HepG2 (cell line): ENCODE data around the gene SLIT3. TPM values are rescaled to one million over a fixed set of nuclear protein-coding genes. Genes with fewer than 3 reads are reported as not detected.

Source experiments
- ATAC-seq: fragments of 200-7000 bp; cut with Tn5 transposase; 3 replicates; pipeline ENCODE4 v1.9.1; 2020; ENCODE audit warnings: mild to moderate bottlenecking, moderate library complexity
- BruUV-seq: library from RNA; stranded (reverse); fragments of 400-500 nt; replicated peaks from 2 replicates; lab custom pipeline; 2021; lab: Mats Ljungman, UMichigan
- CTCF ChIA-PET: fragments of 300-600 bp; formaldehyde crosslinking; extraction: SDS; loops from one replicate; lab custom pipeline; 2021; ENCODE audit warnings: low total read pairs, inconsistent platforms, low intra/inter-chr PET ratio; lab: Yijun Ruan, JAX
- POLR2A ChIA-PET: fragments of 350-600 bp; sonication (Branson Sonifier 250); formaldehyde crosslinking; loops from one replicate; lab custom pipeline; 2020; ENCODE audit warnings: antibody characterized with exemption, inconsistent platforms; lab: Yijun Ruan, JAX
- DNase-seq: peaks from one replicate; pipeline ENCODE4 v3.0.0-alpha.2; 2015; ENCODE audit warnings: low spot score
- FAIRE-seq: peaks from 3 replicates; lab custom pipeline; 2011; peaks lifted over from hg19 to GRCh38; lab: Jason Lieb, UNC
- H2AFZ ChIP-seq: one replicate; pipeline ENCODE4 v1.6.1; 2011; ENCODE audit warnings: low read length, inconsistent platforms
- H3K27ac ChIP-seq: fragments of 300-600 bp; 3 replicates; pipeline ENCODE4 v1.8.0; 2011; ENCODE audit warnings: mixed run types, mild to moderate bottlenecking, mixed read lengths, low read length, inconsistent platforms; ENCODE audit not compliant: insufficient read depth; ENCODE audit errors: extremely low read length
- H3K27me3 ChIP-seq, 2 experiments: fragments of 200-600 bp in 1 of 2; 2 replicates in 1 of 2; 3 replicates in 1 of 2; pipeline versions ENCODE4 v1.6.0 to v1.8.0; 2011; ENCODE audit warnings: low read length in 2 of 2, mild to moderate bottlenecking in 2 of 2, moderate library complexity in 2 of 2, inconsistent platforms in 1 of 2; ENCODE audit not compliant: insufficient read depth in 2 of 2, control insufficient read depth in 1 of 2
- H3K36me3 ChIP-seq, 2 experiments: fragments of 200-600 bp in 1 of 2; replicated peaks in 1 of 2; 2 replicates in 1 of 2; 3 replicates in 1 of 2; pipeline versions ENCODE4 v1.5.1 to v1.8.0; 2011; ENCODE audit warnings: low read length in 2 of 2, inconsistent platforms in 1 of 2; ENCODE audit not compliant: insufficient read depth in 2 of 2, control insufficient read depth in 1 of 2
- H3K4me1 ChIP-seq: 2 replicates; pipeline ENCODE4 v1.5.1; 2012; ENCODE audit warnings: low read length, inconsistent platforms; ENCODE audit not compliant: insufficient read depth
- H3K4me2 ChIP-seq: 2 replicates; pipeline ENCODE4 v1.6.0; 2011; ENCODE audit warnings: low read depth, low read length, inconsistent platforms
- H3K4me3 ChIP-seq, 3 experiments: fragments of 200-600 bp in 1 of 3; sonication (generic), shearing (Covaris generic) in 1 of 3; replicated peaks in 1 of 3; 2 replicates each; pipeline ENCODE4 v1.5.1; 2011 to 2016; ENCODE audit warnings: low read length in 3 of 3, inconsistent platforms in 2 of 3, low read depth in 2 of 3, mild to moderate bottlenecking in 2 of 3, control low read depth in 1 of 3, mixed read lengths in 1 of 3; ENCODE audit not compliant: insufficient read depth in 1 of 3
- H3K79me2 ChIP-seq: one replicate; pipeline ENCODE4 v1.6.1; 2011; ENCODE audit warnings: low read length, inconsistent platforms; ENCODE audit not compliant: insufficient read depth
- H3K9ac ChIP-seq: 2 replicates; pipeline ENCODE4 v1.6.0; 2011; ENCODE audit warnings: mild to moderate bottlenecking, low read depth, low read length, inconsistent platforms; ENCODE audit not compliant: insufficient read depth
- H3K9me3 ChIP-seq: 2 replicates; pipeline ENCODE4 v1.5.1; 2012; ENCODE audit warnings: mild to moderate bottlenecking, low read length
- H4K20me1 ChIP-seq: 2 replicates; pipeline ENCODE4 v1.6.0; 2011; ENCODE audit warnings: inconsistent platforms, mild to moderate bottlenecking, low read length, moderate library complexity; ENCODE audit not compliant: insufficient read depth
- ESRRA ChIP-seq: sonication (generic); formaldehyde crosslinking; IDR thresholded peaks from 2 replicates; pipeline ENCODE4 v1.5.1; 2020; ENCODE audit warnings: mild to moderate bottlenecking, low read depth, missing genetic modification reagents
- HIVEP1 ChIP-seq: sonication (generic); formaldehyde crosslinking; IDR thresholded peaks from 2 replicates; pipeline ENCODE4 v1.4.0; 2020; ENCODE audit warnings: mild to moderate bottlenecking, missing genetic modification reagents
- JARID2 ChIP-seq: sonication (generic); formaldehyde crosslinking; IDR thresholded peaks from 2 replicates; pipeline ENCODE4 v1.8.1; 2023; ENCODE audit warnings: missing genetic modification reagents, inconsistent platforms; ENCODE audit not compliant: insufficient replicate concordance
- MEIS1 ChIP-seq: sonication (generic); formaldehyde crosslinking; IDR thresholded peaks from 2 replicates; pipeline ENCODE4 v1.9.0; 2021; ENCODE audit warnings: mild to moderate bottlenecking, missing genetic modification reagents, moderate library complexity, borderline replicate concordance
- PAF1 ChIP-seq: IDR thresholded peaks from 2 replicates; pipeline ENCODE4 v1.6.1; 2016; ENCODE audit warnings: missing genetic modification reagents, missing compliant biosample characterization
- SALL2 ChIP-seq: sonication (generic); formaldehyde crosslinking; IDR thresholded peaks from 2 replicates; pipeline ENCODE4 v1.8.1; 2023; ENCODE audit warnings: mild to moderate bottlenecking, missing genetic modification reagents, inconsistent platforms
- ZFYVE20 ChIP-seq: sonication (generic); formaldehyde crosslinking; IDR thresholded peaks from 2 replicates; pipeline ENCODE4 v1.8.0; 2023; ENCODE audit warnings: low read depth, mild to moderate bottlenecking, moderate library complexity, missing genetic modification reagents, borderline replicate concordance
- ZNF501 ChIP-seq: sonication (generic); formaldehyde crosslinking; IDR thresholded peaks from 2 replicates; pipeline ENCODE4 v1.5.1; 2020; ENCODE audit warnings: mild to moderate bottlenecking, moderate library complexity, missing genetic modification reagents
- WGBS: methylation state at CpG from one replicate; pipeline ENCODE4 v1.1.6; 2017; ENCODE audit warnings: low lambda C conversion rate; 5-methylcytosine and 5-hydroxymethylcytosine counted together
- in situ Hi-C: cut with HindIII; loops from 2 replicates; pipeline ENCODE4 v1.10.0; 2017; ENCODE audit warnings: low pct_unique_long_range_greater_than_20kb; ENCODE audit not compliant: extremely low pct_ligation_motif_present
- intact Hi-C: fragments of 100-400 bp; cut with micrococcal nuclease; formaldehyde crosslinking; loops from one replicate; pipeline ENCODE4 v1.10.0; 2022; ENCODE audit not compliant: unreplicated experiment
- polyA plus RNA-seq, 8 experiments: library from polyadenylated mRNA; depleted of rRNA in 3 of 8; stranded (reverse) in 7 of 8; unstranded in 1 of 8; fragments of >200 nt; fragmentation: Illumina TruSeq in 4 of 8; extraction: Trizol in 4 of 8; gene quantifications; 2 replicates each; pipeline versions ENCODE4 v1.2.1 to v1.2.3, GENCODE V29; 2011 to 2016; ENCODE audit warnings: low read depth in 4 of 8, missing spikeins in 1 of 8, mixed read lengths in 1 of 8; ENCODE audit not compliant: insufficient read depth in 1 of 8
- total RNA-seq, 5 experiments: library from RNA; depleted of rRNA; stranded (reverse); fragments of >200 nt; fragmentation: Illumina TruSeq; extraction: Trizol; gene quantifications; 2 replicates each; pipeline ENCODE4 v1.2.3, GENCODE V29; 2016; ENCODE audit warnings: low read depth in 1 of 5
- TF ChIP-seq, protein P1 (sequence below): IDR thresholded peaks from 2 replicates; pipeline ENCODE4 v1.6.1; 2016; ENCODE audit warnings: missing compliant biosample characterization, missing genetic modification reagents, borderline replicate concordance
- TF ChIP-seq, protein P2 (sequence below): sonication (generic); formaldehyde crosslinking; IDR thresholded peaks from 2 replicates; pipeline ENCODE4 v1.9.0; 2021; ENCODE audit warnings: mild to moderate bottlenecking, missing genetic modification reagents

The SLIT3 gene
- total and polyA plus RNA-seq, 2 of the 13 experiments (the other 11 are each of a cell fraction or from before 2014, with no cell fraction given) = not detected

DNA sequence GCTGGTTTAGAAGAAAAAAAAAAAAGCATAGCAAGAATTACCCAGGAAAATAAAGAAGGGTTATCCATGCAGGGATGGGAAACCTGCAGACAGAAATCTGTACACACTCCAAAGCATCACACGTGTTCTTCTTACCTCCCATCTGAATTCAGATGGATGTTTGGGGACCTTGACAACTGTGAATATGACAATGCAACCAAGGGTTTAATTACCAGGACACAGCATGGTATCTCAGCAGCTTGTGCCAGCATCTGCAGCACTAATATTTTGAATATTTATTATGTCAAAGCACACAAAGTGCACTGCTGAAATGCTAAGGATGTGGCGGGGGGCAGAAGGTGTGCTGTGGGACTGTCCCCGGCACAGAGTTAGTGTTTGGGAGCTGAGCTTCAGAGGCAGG lies 47.9 kb downstream of the SLIT3 start:
- no peaks in the 10 kb centered on the region for H3K79me2 ChIP-seq
- H2AFZ ChIP-seq = no peak overlapping the region
- intact Hi-C loops (no loop called here), in situ Hi-C loops (no loop called here)
- BruUV-seq = no TSS peak
- POLR2A ChIA-PET = no interaction called here
- FAIRE-seq (no peak), ATAC-seq (no peak), DNase-seq (no peak)
- no peaks in the 10 kb centered on the region for H3K4me1 ChIP-seq
- H3K27ac ChIP-seq = no peak overlapping the region
- no peak overlapping the region for H3K4me3 ChIP-seq
- H3K36me3 ChIP-seq = no peaks in the 10 kb centered on the region
- H3K9me3 ChIP-seq = no peaks in the 10 kb centered on the region
- H3K4me2 ChIP-seq = no peak overlapping the region
- 0% methylated on average over 2 of the region's 3 CpGs for WGBS
- H4K20me1 ChIP-seq = no peaks in the 10 kb centered on the region
- H3K9ac ChIP-seq = no peak overlapping the region
- TF ChIP-seq SALL2 (CRISPR knock-in tag) (no peak), MEIS1 (CRISPR knock-in tag) (no peak), ZNF501 (CRISPR knock-in tag) (no peak), HIVEP1 (no peak), JARID2 (CRISPR knock-in tag) (no peak), ESRRA (CRISPR knock-in tag) (no peak), PAF1 (no peak), ZFYVE20 (CRISPR knock-in tag) (no peak)
- TF ChIP-seq, protein P1, sequence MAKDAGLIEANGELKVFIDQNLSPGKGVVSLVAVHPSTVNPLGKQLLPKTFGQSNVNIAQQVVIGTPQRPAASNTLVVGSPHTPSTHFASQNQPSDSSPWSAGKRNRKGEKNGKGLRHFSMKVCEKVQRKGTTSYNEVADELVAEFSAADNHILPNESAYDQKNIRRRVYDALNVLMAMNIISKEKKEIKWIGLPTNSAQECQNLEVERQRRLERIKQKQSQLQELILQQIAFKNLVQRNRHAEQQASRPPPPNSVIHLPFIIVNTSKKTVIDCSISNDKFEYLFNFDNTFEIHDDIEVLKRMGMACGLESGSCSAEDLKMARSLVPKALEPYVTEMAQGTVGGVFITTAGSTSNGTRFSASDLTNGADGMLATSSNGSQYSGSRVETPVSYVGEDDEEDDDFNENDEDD = no peak
- TF ChIP-seq, protein P2, sequence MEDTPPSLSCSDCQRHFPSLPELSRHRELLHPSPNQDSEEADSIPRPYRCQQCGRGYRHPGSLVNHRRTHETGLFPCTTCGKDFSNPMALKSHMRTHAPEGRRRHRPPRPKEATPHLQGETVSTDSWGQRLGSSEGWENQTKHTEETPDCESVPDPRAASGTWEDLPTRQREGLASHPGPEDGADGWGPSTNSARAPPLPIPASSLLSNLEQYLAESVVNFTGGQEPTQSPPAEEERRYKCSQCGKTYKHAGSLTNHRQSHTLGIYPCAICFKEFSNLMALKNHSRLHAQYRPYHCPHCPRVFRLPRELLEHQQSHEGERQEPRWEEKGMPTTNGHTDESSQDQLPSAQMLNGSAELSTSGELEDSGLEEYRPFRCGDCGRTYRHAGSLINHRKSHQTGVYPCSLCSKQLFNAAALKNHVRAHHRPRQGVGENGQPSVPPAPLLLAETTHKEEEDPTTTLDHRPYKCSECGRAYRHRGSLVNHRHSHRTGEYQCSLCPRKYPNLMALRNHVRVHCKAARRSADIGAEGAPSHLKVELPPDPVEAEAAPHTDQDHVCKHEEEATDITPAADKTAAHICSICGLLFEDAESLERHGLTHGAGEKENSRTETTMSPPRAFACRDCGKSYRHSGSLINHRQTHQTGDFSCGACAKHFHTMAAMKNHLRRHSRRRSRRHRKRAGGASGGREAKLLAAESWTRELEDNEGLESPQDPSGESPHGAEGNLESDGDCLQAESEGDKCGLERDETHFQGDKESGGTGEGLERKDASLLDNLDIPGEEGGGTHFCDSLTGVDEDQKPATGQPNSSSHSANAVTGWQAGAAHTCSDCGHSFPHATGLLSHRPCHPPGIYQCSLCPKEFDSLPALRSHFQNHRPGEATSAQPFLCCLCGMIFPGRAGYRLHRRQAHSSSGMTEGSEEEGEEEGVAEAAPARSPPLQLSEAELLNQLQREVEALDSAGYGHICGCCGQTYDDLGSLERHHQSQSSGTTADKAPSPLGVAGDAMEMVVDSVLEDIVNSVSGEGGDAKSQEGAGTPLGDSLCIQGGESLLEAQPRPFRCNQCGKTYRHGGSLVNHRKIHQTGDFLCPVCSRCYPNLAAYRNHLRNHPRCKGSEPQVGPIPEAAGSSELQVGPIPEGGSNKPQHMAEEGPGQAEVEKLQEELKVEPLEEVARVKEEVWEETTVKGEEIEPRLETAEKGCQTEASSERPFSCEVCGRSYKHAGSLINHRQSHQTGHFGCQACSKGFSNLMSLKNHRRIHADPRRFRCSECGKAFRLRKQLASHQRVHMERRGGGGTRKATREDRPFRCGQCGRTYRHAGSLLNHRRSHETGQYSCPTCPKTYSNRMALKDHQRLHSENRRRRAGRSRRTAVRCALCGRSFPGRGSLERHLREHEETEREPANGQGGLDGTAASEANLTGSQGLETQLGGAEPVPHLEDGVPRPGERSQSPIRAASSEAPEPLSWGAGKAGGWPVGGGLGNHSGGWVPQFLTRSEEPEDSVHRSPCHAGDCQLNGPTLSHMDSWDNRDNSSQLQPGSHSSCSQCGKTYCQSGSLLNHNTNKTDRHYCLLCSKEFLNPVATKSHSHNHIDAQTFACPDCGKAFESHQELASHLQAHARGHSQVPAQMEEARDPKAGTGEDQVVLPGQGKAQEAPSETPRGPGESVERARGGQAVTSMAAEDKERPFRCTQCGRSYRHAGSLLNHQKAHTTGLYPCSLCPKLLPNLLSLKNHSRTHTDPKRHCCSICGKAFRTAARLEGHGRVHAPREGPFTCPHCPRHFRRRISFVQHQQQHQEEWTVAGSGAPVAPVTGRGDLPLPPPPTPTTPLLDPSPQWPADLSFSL (CRISPR knock-in tag) = no peak
- CTCF ChIA-PET = no interaction called here
- no peaks in the 10 kb centered on the region; a peak in 1 of 5 replicates for H3K27me3 ChIP-seq
